ENCODE measurements around the gene SYCP2.

GRCh38 chr20:59936409-59936808 lies 3.0 kb upstream of the SYCP2 start:
- TF ChIP-seq CTCF (optimal IDR thresholded peaks at IDR 0.05 in 1 of 3, IDR thresholded peaks at IDR 0.05 in 1 of 3, conservative IDR thresholded peaks at IDR 0.05 in 1 of 3; ENCODE audit: extremely low read depth in 1 of 3, insufficient read depth in 2 of 3, low read length in 3 of 3) (no peak), EZH2 (IDR thresholded peaks at IDR 0.05; ENCODE audit: low read length) (no peak)

All from keratinocyte (primary cell).